GM19025 (cell line): ENCODE results near the gene PAGE5.

Source experiments
- ATAC-seq: cut with Tn5 transposase; IDR thresholded peaks from one replicate; pipeline ENCODE4 v1.9.1; 2021; ENCODE audit warnings: mild to moderate bottlenecking, low read depth, moderate library complexity; ENCODE audit not compliant: unreplicated experiment

Gene PAGE5

DNA sequence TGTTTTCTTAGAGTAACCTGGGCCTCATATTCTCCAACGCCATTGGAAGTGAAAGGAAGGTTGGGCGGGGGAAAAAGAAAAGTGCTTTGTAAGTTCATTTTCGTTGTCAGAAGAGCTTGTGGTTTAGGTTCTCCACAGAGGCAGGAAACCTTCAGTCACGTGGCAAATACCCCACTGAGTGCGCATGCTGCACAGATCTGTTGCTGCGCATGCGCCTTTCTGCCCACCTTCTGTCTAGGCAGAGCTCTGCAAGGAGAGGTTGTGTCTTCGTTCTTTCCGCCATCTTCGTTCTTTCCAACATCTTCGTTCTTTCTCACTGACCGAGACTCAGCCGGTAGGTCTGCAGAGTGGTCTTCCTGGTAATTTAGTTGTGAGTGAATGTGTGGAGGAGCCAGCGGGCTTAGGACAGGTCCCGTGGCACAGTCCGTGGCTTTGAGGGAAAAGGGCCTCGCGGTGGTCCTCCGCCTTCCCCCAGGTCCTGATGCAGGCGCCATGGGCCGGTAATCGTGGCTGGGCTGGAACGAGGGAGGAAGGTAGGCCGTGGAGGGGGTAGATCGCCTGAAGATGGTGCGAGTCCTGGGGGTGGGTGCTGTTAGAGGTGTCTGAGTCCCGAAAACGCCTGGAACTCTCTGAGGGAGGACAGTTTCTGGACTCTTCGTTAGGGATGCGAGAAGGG, at the start of gene PAGE5:
PAGE5 (plus strand) TSS at position 228 of the 676 bp plus-strand sequence. CDS start 1,037 bp downstream, outside the sequence.
- ATAC-seq: no peak

DNA sequence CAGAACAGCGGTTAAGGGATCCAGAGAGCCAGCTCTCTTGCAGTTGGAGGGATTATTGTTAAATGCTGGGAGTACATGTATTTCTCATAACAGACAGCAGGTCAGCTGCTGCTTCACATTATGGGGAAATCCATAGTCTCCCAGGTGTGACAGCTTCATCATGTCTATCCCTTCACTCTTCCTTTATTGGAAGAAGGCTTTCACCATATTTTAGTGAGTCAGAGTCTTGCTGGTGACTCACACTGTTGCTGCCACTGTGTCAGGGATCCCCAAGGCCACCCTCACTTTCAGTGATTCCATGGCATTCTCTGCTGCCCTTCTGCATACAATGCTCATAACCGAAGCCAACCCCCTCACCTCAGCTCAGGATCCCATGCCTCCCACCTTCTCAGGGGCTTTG, 32.9 kb upstream of the PAGE5 start:
- no peak for ATAC-seq

DNA sequence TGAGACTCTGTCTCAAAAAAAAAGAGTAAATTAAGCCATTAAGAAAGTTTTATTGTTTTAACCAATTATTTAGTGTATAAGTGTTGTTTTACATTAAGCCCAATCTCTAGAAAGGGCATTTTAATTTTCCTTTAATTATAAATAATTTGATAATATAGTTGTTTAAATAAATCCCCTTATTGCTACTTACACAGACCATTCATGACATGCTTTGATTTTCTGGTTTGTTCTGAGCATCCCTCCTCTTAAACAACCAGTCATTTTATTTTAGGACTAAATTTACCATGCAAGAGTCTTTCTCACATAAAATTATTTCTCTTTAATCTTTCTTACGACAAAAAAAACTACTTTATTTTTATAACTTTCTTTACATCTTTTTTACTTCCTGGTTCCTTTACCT, 23.5 kb upstream of the PAGE5 start:
- ATAC-seq: no peak

DNA sequence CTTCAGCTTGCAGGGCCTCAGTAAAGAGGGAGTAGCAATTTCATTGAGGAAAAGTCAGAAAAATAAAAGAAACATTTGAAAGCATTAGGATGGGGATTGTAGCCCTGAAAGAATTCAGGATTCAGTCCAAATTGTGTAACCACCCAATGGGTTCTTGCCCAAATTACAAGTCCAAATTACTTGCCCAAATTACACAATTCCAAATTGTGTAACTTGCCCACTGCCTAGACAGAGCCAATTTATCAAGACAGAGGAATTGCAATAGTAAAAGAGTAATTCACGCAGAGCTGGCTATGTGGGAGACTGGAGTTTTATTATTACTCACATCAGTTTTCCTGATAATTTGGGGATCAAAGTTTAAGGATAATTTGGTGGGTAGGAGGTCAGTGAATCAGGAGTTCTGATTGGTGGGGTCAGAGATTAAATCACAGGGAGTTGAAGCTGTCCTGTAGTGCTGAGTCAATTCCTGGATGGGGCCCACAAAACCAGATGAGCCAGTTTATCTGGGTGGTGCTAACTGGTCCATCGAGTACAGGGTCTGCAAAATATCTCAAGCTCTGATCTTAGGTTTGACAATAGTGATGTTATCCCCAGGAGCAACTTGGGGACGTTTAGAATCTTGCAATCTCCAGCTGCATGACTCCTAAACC, 18.1 kb upstream of the PAGE5 start:
- no peak for ATAC-seq

DNA sequence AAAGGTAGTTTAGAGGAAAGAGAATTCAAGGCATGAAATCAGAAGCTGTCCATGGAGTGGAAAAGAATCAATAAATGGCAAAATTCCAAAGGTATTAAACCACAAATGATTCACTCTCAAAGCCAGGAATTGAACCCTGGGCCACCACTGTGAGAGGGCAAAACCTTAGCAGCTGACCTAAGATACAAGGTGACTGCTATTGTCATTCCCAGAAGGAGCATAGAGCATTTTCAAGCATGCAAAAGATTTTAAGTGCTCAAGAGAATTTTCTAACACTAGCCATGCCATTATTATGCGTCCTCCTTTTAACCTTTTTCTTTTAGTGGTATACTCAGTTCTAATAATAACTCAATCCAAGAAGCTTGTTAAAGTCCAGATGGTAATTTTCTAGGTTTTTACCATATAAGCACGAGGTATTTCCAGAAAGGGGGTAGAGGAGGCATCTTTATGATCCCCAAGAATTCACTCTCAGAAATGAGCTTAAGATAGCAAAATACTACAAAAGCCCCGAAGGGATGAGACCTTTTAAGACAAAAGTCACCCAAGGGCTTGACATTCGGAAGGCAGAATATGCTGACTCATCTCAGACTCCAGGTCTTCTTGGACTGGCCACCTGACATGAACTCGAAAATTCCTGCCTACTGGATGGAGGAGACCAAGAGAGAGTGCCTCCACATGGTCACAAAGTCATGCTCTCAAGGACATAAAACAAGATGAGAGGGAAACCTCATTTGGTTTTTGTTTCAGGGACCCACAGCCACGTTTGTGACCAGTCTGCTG, 13.8 kb upstream of the PAGE5 start:
- ATAC-seq: no peak

DNA sequence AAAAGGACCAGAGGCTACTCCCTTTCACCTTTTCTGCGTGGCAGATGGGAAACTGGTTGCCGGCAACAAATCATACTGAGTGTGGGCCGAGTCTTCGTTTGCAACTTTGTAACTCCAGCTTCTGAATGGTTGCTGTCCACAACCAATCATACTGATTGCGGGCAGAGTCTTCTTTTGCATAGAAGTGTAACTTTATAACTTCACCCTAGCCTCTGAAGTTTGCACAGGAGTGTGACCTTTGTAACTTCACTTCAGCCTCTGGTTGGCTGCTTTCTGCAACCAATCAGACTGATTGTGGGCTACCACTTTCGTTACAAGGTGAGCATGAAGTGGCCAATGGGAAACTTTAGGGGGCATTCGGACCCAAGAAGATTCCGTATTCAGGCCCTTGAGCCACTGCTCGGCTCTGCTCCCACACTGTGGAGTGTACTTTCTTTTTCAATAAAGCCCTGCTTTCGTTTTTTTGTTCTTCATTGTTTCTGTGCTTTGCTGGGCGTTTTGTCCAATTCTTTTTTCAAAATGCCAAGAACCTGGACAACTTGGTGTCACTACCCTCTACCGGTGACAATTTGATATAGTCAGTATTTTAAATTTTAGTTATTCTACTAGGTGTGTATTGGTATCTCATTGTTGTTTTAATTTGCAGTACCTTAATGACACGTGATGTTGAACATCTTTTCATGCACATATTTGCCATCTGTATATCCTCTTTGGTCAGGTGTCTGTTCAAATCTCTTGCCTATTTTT, 9.0 kb upstream of the PAGE5 start:
- no peak for ATAC-seq

DNA sequence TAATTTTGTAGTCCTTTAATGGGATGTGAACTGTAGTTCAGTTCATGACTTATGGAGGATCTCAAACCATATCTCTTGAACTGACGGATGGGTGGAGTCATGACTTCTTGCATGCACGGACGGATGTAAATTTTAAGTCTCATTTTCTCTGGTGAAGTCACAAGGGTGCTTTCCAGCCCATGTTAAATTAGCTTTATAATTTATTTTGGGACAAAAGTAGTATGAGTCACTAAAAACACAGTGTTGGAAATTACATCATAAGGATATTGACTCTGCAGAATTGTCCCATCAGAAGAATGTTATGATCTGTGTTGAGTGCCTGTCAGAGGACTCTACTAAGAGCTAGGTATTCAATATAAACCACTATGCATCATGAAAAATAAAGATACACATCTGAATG, 6.8 kb upstream of the PAGE5 start:
- ATAC-seq: no peak

DNA sequence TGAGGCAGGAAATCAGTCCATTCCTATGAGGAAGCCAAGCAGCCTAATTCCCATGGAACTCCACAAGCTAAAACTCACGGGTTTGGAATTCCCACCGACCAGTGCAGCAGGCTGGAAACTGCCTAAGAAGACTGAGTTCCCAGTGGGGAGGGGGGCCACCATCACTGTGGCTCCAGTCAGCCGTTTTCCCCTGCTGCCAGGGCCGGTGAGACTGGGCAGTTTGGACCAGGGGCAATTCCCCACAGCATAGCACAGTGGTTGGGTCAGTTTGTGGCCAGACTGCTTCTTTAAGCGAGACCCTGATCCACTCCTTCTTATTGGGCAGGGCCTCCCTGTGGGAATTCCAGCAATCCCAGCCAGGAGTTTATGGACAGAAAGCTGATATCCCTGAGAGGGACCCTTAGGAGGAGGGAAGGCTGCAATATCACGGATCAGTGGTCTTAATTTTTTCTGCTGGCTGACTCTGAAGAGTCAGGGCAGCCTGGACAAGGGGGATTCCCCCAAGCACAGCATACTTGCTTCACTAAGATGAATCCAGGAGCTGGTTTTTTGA, 20.7 kb downstream of the PAGE5 start:
- ATAC-seq: no peak

DNA sequence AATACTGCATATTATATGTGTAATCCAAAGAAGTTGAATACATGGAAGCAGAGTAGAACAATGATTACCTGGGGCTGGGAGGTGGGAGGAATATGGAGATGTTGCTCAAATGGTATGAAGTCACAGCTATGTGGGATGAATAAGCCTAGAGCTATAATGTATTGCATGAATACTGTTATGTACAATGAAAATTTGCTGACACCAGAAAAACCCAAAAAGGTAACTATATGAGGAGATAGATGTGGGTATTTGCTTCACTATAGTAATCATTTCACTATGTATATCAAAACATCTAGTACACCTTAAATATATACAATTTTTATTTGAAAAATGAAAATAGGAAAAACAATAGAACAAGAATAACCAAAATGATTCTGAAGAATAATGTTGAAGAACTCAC, 33.4 kb downstream of the PAGE5 start:
- no peak for ATAC-seq

- ATAC-seq: no peak
These were observed 40.7 kb downstream of the PAGE5 start for GRCh38 chrX:55260806-55261205.

DNA sequence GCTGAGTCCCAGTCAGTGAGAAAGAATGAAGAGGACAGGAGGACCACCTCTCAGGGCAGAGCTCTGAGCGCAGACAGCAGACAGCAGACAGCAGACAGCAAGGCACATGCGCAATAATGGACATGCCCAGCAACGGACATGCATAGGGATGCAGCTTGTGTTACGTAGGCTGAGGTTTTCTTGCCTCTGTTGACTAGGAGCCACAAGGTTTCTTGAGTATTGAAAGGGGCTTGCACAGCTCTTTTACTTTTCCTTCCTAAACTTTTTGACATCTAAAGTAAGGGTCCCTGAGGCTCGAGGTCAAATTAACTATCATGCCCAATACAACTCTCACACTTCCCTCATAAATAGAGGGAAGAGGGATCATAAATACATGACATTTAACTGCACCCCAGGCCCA, 44.7 kb downstream of the PAGE5 start, which contains the start of gene PAGE3:
PAGE3 (minus strand) TSS at position 101 of the 400 bp plus-strand sequence. CDS start 1,013 bp downstream, outside the sequence.
- ATAC-seq: no peak
